Smooth muscle cell (in vitro differentiated cells): ENCODE results near the gene MREG. TPM values are rescaled to one million over a fixed set of nuclear protein-coding genes. Genes with fewer than 3 reads are reported as not detected.

Experiments used
- DNase-seq: peaks from one replicate; lab custom pipeline; 2025; ENCODE audit not compliant: unreplicated experiment; lab: John Stamatoyannopoulos, UW
- H2AFZ ChIP-seq: fragments of 200-600 bp; sonication (generic); 2 replicates; pipeline ENCODE4 v1.6.0; 2016; ENCODE audit warnings: antibody characterized with exemption, low read depth, mild to moderate bottlenecking
- H3F3A ChIP-seq: fragments of 200-600 bp; sonication (generic); 2 replicates; pipeline ENCODE4 v1.6.0; 2017; ENCODE audit warnings: antibody characterized with exemption, low read depth
- H3K27ac ChIP-seq: fragments of 200-600 bp; sonication (generic); 2 replicates; pipeline ENCODE4 v1.5.1; 2016; ENCODE audit warnings: low read depth, mild to moderate bottlenecking
- H3K27me3 ChIP-seq: fragments of 200-600 bp; sonication (generic); 2 replicates; pipeline ENCODE4 v1.6.1; 2016; ENCODE audit warnings: low read depth, mild to moderate bottlenecking
- H3K36me3 ChIP-seq: fragments of 200-600 bp; sonication (generic); 2 replicates; pipeline ENCODE4 v1.5.1; 2016; ENCODE audit warnings: low read depth
- H3K4me1 ChIP-seq: fragments of 200-600 bp; sonication (generic); 2 replicates; pipeline ENCODE4 v1.5.1; 2016; ENCODE audit warnings: low read depth
- H3K4me2 ChIP-seq: fragments of 200-600 bp; sonication (generic); 2 replicates; pipeline ENCODE4 v1.6.0; 2016; ENCODE audit warnings: mild to moderate bottlenecking
- H3K4me3 ChIP-seq: fragments of 200-600 bp; sonication (generic); 2 replicates; pipeline ENCODE4 v1.5.1; 2016; ENCODE audit warnings: mild to moderate bottlenecking
- H3K79me2 ChIP-seq: fragments of 200-600 bp; sonication (generic); 2 replicates; pipeline ENCODE4 v1.6.0; 2016; ENCODE audit warnings: low read depth, mild to moderate bottlenecking
- H3K9ac ChIP-seq: fragments of 200-600 bp; sonication (generic); 2 replicates; pipeline ENCODE4 v1.6.0; 2016; ENCODE audit warnings: low read depth
- H3K9me3 ChIP-seq: fragments of 200-600 bp; sonication (generic); replicated peaks from 2 replicates; pipeline ENCODE4 v1.5.1; 2016; ENCODE audit warnings: low read depth
- H4K20me1 ChIP-seq: fragments of 200-600 bp; sonication (generic); 2 replicates; pipeline ENCODE4 v1.6.0; 2016; ENCODE audit warnings: low read depth
- WGBS: methylation state at CpG from one replicate; pipeline ENCODE4 v1.1.7; 2016; ENCODE audit warnings: low lambda C conversion rate; 5-methylcytosine and 5-hydroxymethylcytosine counted together
- polyA plus RNA-seq: library from polyadenylated mRNA; unstranded; fragments of >200 nt; fragmentation: Nextera tagmentation; extraction: Ambion mirVana; gene quantifications from 2 replicates; pipeline ENCODE4 v1.2.1, GENCODE V29; 2016
- total RNA-seq: library from RNA; depleted of rRNA; stranded (reverse); fragments of >200 nt; gene quantifications from 2 replicates; pipeline ENCODE4 v1.2.3, GENCODE V29; 2014
- TF ChIP-seq, protein P1 (sequence below): fragments of 200-600 bp; sonication (generic); IDR thresholded peaks from 2 replicates; pipeline ENCODE4 v1.5.1; 2017; ENCODE audit warnings: borderline replicate concordance, mild to moderate bottlenecking, antibody characterized with exemption; ENCODE audit not compliant: insufficient read depth, poor library complexity, severe bottlenecking

Gene MREG
- total and polyA plus RNA-seq, 2 experiments from 2014 or later, result 2.3 to 5.5 TPM

DNA sequence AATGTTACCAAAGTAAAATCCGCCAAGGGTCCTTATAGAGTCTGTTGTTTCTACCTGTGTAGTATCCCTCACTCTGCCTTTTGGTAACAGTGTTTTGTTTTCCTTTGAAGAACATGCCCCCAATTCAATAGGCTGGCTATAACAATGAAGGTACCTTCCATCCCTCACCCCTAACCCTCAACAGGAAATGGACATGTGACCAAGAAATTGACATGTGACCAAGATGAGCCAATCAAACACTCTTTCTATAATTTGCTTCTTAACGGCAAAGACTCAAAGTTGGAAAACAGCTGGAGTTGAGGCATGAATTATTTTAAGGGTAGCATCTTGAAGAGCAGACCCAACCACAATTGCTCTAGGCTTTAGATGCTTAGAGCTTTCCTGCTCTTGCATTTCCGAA is 5.4 kb upstream of the MREG start:
- peak overlapping the region; percentile 51 for H3K27ac ChIP-seq
- H3K4me2 ChIP-seq, result no peak overlapping the region
- no peaks in the 10 kb centered on the region for H3K36me3 ChIP-seq
- DNase-seq, result no peak
- TF ChIP-seq, protein P1, sequence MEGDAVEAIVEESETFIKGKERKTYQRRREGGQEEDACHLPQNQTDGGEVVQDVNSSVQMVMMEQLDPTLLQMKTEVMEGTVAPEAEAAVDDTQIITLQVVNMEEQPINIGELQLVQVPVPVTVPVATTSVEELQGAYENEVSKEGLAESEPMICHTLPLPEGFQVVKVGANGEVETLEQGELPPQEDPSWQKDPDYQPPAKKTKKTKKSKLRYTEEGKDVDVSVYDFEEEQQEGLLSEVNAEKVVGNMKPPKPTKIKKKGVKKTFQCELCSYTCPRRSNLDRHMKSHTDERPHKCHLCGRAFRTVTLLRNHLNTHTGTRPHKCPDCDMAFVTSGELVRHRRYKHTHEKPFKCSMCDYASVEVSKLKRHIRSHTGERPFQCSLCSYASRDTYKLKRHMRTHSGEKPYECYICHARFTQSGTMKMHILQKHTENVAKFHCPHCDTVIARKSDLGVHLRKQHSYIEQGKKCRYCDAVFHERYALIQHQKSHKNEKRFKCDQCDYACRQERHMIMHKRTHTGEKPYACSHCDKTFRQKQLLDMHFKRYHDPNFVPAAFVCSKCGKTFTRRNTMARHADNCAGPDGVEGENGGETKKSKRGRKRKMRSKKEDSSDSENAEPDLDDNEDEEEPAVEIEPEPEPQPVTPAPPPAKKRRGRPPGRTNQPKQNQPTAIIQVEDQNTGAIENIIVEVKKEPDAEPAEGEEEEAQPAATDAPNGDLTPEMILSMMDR, result no peak
- H3K79me2 ChIP-seq, result no peaks in the 10 kb centered on the region
- no peaks in the 10 kb centered on the region for H3K9me3 ChIP-seq
- H3K4me3 ChIP-seq, result no peak overlapping the region
- H3K27me3 ChIP-seq, result no peaks in the 10 kb centered on the region
- H4K20me1 ChIP-seq, result no peaks in the 10 kb centered on the region
- peaks cover 3% of the 10 kb centered on the region for H3K4me1 ChIP-seq
- H2AFZ ChIP-seq, result no peak overlapping the region
- 98% methylated on average over 3 of the region's 3 CpGs for WGBS
- no peaks in the 10 kb centered on the region for H3F3A ChIP-seq
- H3K9ac ChIP-seq, result no peak overlapping the region

DNA sequence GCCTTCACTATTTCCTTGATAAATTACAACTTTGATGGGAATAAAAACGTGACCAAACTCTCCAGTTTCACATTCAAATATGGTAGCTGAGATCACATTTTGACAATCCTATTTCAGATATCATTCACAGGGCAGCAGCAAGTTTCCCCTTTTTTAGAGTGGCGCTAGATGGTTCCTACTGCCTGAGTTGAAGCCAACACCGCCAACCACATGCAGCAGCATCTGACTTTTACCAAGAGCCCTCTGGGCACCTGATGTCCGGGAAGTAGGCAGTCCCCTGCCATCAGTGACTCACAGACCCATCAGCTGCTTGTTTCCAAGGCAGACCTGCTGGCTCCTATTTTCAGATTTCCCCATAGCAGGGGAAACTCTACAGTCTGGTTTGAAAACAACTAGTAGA is 4.0 kb upstream of the MREG start:
- Histone ChIP-seq H3K27ac (no peak overlapping the region), H3K4me3 (no peak overlapping the region), H3K36me3 (no peaks in the 10 kb centered on the region), H3F3A (no peaks in the 10 kb centered on the region), H2AFZ (no peak overlapping the region), H3K9me3 (no peaks in the 10 kb centered on the region), H3K79me2 (no peaks in the 10 kb centered on the region), H3K27me3 (no peaks in the 10 kb centered on the region), H3K4me1 (peaks cover 5% of the 10 kb centered on the region), H3K9ac (no peak overlapping the region), H3K4me2 (no peak overlapping the region), H4K20me1 (no peaks in the 10 kb centered on the region)
- WGBS, result 86% methylated on average over 4 of the region's 4 CpGs
- no peak for DNase-seq
- TF ChIP-seq, protein P1, result no peak

DNA sequence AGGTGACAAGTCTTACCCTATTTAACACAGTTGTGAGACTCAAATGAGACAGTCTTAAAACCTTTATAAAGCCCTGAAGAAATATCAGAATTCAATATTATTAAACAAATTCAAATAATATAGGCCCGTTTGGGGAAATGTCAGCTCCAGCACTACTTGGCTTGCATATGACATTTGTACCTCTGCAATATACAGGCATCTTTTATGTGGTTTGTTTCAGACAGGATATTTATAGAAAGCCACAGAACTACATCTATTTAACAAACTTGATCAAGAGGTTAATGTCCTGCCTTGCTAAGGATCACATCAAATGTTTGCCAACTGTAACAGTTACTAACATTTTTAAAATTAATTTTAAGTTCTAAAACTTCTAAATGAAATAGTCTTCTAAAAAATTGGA is 3.2 kb upstream of the MREG start:
- no peak overlapping the region for H3K27ac ChIP-seq
- H3F3A ChIP-seq, result no peaks in the 10 kb centered on the region
- no peaks in the 10 kb centered on the region for H3K79me2 ChIP-seq
- no peaks in the 10 kb centered on the region for H3K9me3 ChIP-seq
- H3K36me3 ChIP-seq, result no peaks in the 10 kb centered on the region
- no peak overlapping the region for H3K9ac ChIP-seq
- TF ChIP-seq, protein P1, result no peak
- H3K4me3 ChIP-seq, result no peak overlapping the region
- no peak for DNase-seq
- WGBS, result 82% methylated on average over 1 of the region's 1 CpG
- H2AFZ ChIP-seq, result no peak overlapping the region
- H3K27me3 ChIP-seq, result no peaks in the 10 kb centered on the region
- H3K4me2 ChIP-seq, result no peak overlapping the region
- H3K4me1 ChIP-seq, result peaks cover 5% of the 10 kb centered on the region
- no peaks in the 10 kb centered on the region for H4K20me1 ChIP-seq

DNA sequence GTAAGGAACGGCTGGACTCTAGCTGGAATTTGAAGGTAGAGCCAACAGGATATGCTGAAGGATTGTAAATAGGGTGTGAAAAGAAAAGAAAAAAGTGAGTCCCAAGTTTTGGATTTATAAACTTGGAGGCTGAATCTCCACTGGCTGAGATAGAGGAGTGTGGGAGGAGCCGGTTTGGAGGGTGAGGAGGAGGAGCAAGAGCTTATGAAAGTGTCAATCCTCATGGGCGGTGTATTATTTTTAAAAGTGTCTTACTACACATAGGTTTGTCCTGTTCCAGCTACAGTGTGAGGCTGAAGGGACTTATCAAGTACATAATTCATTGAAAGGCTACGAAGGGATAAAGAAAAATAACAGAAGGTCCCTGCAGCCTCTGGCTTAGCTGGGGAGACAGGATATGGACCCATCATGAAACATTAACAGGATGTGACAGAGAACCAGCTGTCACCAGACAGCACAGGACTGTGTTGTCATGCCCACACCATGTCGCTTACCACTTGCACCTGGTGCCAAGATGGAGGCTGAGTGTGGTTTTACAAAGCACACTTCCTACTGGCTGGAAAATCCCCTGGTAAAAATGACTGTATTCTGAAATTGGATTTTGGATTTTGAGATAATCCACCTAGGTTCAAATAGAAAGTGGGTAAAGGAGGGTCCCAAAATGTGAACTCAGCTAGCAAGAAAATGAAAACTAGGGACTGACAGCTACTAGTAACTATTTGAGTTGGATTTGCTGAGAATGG is 2.5 kb upstream of the MREG start:
- Histone ChIP-seq H3K4me2 (no peak overlapping the region), H2AFZ (no peak overlapping the region)

More for the DNA sequence above, 2.5 kb upstream of the MREG start:
- Histone ChIP-seq H3K79me2 (no peaks in the 10 kb centered on the region), H3K27ac (no peak overlapping the region), H3K4me1 (peaks cover 5% of the 10 kb centered on the region), H3K9me3 (no peaks in the 10 kb centered on the region), H3K9ac (no peak overlapping the region), H3K27me3 (no peaks in the 10 kb centered on the region), H3K36me3 (no peaks in the 10 kb centered on the region), H3K4me3 (no peak overlapping the region), H3F3A (no peaks in the 10 kb centered on the region), H4K20me1 (no peaks in the 10 kb centered on the region)
- TF ChIP-seq, protein P1, result no peak
- WGBS, result 89% methylated on average over 5 of the region's 5 CpGs
- no peak for DNase-seq
